ENCODE data around the gene DENND4A. TPM values are rescaled to one million over a fixed set of nuclear protein-coding genes. Genes with fewer than 3 reads are reported as not detected.
A peak's percentile ranks its signal among the peaks of the same experiment; 100 is the strongest.

The DENND4A gene
- total RNA-seq, 4 donors from 2014 or later, result 16.6 to 70.1 (median 24.5) TPM

- Histone ChIP-seq H3K4me3 (no peak overlapping the region), H3K9me3 (no peaks in the 10 kb centered on the region), H3K36me3 (peaks cover 0 to 25% (median 0%) of the 10 kb centered on the region in 3 donors), H3K4me1 (no peaks in the 10 kb centered on the region), H3K27ac (no peak overlapping the region), H3K27me3 (no peaks in the 10 kb centered on the region)
- DNase-seq, result no peak
- no peak for TF ChIP-seq POLR2A (IDR thresholded peaks at IDR 0.05)
- TF ChIP-seq CTCF (IDR thresholded peaks at IDR 0.05), result no peak
Observed at GRCh38 chr15:65730549-65731172, 61.4 kb downstream of the DENND4A start.

GRCh38 chr15:65724464-65725215 lies 67.5 kb downstream of the DENND4A start:
- peak overlapping the region in 2 of 4 donors; percentile 34 to 46 for H3K27ac ChIP-seq
- peaks cover 0 to 44% (median 0%) of the 10 kb centered on the region in 3 donors for H3K36me3 ChIP-seq
- DNase-seq, result no peak
- H3K4me3 ChIP-seq, result no peak overlapping the region
- no peaks in the 10 kb centered on the region for H3K27me3 ChIP-seq
- peaks cover 0 to 5% (median 0%) of the 10 kb centered on the region in 4 donors for H3K4me1 ChIP-seq
- TF ChIP-seq POLR2A (IDR thresholded peaks at IDR 0.05) (no peak), CTCF (IDR thresholded peaks at IDR 0.05) (no peak)
- no peaks in the 10 kb centered on the region for H3K9me3 ChIP-seq

GRCh38 chr15:65723876-65724275 lies 68.2 kb downstream of the DENND4A start:
- DNase-seq, result peak in 1 of 3 donors; percentile 44

GRCh38 chr15:65722191-65722590 lies 69.9 kb downstream of the DENND4A start:
- H3K36me3 ChIP-seq, result peaks cover 0 to 37% (median 0%) of the 10 kb centered on the region in 3 donors

More at GRCh38 chr15:65723876-65724275, 68.2 kb downstream of the DENND4A start:
- Histone ChIP-seq H3K4me1 (peaks cover 0 to 5% (median 0%) of the 10 kb centered on the region in 4 donors), H3K27ac (peak overlapping the region in 2 of 4 donors; percentile 36 to 46), H3K36me3 (peaks cover 0 to 46% (median 0%) of the 10 kb centered on the region in 3 donors), H3K4me3 (no peak overlapping the region), H3K27me3 (no peaks in the 10 kb centered on the region), H3K9me3 (no peaks in the 10 kb centered on the region)
- no peak for TF ChIP-seq POLR2A (IDR thresholded peaks at IDR 0.05)
- TF ChIP-seq CTCF (IDR thresholded peaks at IDR 0.05), result no peak

GRCh38 chr15:65712415-65712814 lies 79.7 kb downstream of the DENND4A start:
- no peak overlapping the region for H3K27ac ChIP-seq
- no peaks in the 10 kb centered on the region for H3K4me1 ChIP-seq
- peaks cover 0 to 27% (median 0%) of the 10 kb centered on the region in 3 donors for H3K36me3 ChIP-seq
- DNase-seq, result no peak
- H3K4me3 ChIP-seq, result no peak overlapping the region
- no peaks in the 10 kb centered on the region for H3K27me3 ChIP-seq
- TF ChIP-seq POLR2A (IDR thresholded peaks at IDR 0.05), result no peak
- TF ChIP-seq CTCF (IDR thresholded peaks at IDR 0.05), result no peak
- H3K9me3 ChIP-seq, result no peaks in the 10 kb centered on the region

More at GRCh38 chr15:65722191-65722590, 69.9 kb downstream of the DENND4A start:
- H3K27me3 ChIP-seq, result no peaks in the 10 kb centered on the region
- TF ChIP-seq CTCF (IDR thresholded peaks at IDR 0.05), result no peak
- no peak for TF ChIP-seq POLR2A (IDR thresholded peaks at IDR 0.05)
- no peak overlapping the region for H3K27ac ChIP-seq
- DNase-seq, result no peak
- H3K9me3 ChIP-seq, result no peaks in the 10 kb centered on the region
- peaks cover 0 to 5% (median 0%) of the 10 kb centered on the region in 4 donors for H3K4me1 ChIP-seq
- H3K4me3 ChIP-seq, result no peak overlapping the region
